SK-N-SH treated with all-trans-retinoic acid at 6 μM for 48 hours (cell line): ENCODE results near the gene B3GNT3.

Source experiments
- ATAC-seq: fragments of 200-7000 bp; cut with Tn5 transposase; 3 replicates; pipeline ENCODE4 v1.9.1; 2020; ENCODE audit warnings: mild to moderate bottlenecking, moderate library complexity
- ARNTL ChIP-seq: fragments of 450-650 bp; formaldehyde crosslinking; IDR thresholded peaks from 2 replicates; pipeline ENCODE4 v1.5.0; 2020; ENCODE audit warnings: low read depth, mild to moderate bottlenecking, moderate library complexity, borderline replicate concordance
- BACH2 ChIP-seq: fragments of 250-450 bp; sonication (Bioruptor Pico); IDR thresholded peaks from 2 replicates; pipeline ENCODE4 v1.9.0; 2021; ENCODE audit warnings: mild to moderate bottlenecking, borderline replicate concordance
- CREB5 ChIP-seq: fragments of 250-450 bp; sonication (Bioruptor Pico); IDR thresholded peaks from 2 replicates; pipeline ENCODE4 v1.5.1; 2020; ENCODE audit warnings: low read depth, mild to moderate bottlenecking, moderate library complexity
- CSRNP3 ChIP-seq: fragments of 250-450 bp; sonication (Bioruptor Pico); IDR thresholded peaks from 2 replicates; pipeline ENCODE4 v1.5.1; 2021; ENCODE audit warnings: mild to moderate bottlenecking, moderate library complexity
- ESRRG ChIP-seq: fragments of 250-450 bp; sonication (Bioruptor Pico); IDR thresholded peaks from 2 replicates; pipeline ENCODE4 v1.6.1; 2021; ENCODE audit warnings: mild to moderate bottlenecking
- GLIS3 ChIP-seq: fragments of 250-450 bp; sonication (Bioruptor Pico); IDR thresholded peaks from 2 replicates; pipeline ENCODE4 v1.5.0; 2020; ENCODE audit warnings: mild to moderate bottlenecking, moderate library complexity
- ISL1 ChIP-seq: fragments of 250-450 bp; sonication (Bioruptor Pico); IDR thresholded peaks from 2 replicates; pipeline ENCODE4 v2.1.2; 2022; ENCODE audit warnings: mild to moderate bottlenecking, moderate library complexity
- OSR1 ChIP-seq: fragments of 250-450 bp; sonication (Bioruptor Pico); IDR thresholded peaks from 2 replicates; pipeline ENCODE4 v1.8.0; 2022; ENCODE audit warnings: moderate library complexity, mild to moderate bottlenecking, inconsistent platforms
- PPARA ChIP-seq: fragments of 250-450 bp; sonication (Bioruptor Pico); IDR thresholded peaks from 2 replicates; pipeline ENCODE4 v1.5.0; 2020; ENCODE audit warnings: mild to moderate bottlenecking, borderline replicate concordance
- RARB ChIP-seq: fragments of 250-450 bp; sonication (Bioruptor Pico); IDR thresholded peaks from 2 replicates; pipeline ENCODE4 v1.8.0; 2021; ENCODE audit warnings: mild to moderate bottlenecking, moderate library complexity
- SNAI2 ChIP-seq: fragments of 250-450 bp; sonication (Bioruptor Pico); IDR thresholded peaks from 2 replicates; pipeline ENCODE4 v1.5.0; 2020; ENCODE audit warnings: mild to moderate bottlenecking, moderate library complexity
- TCF4 ChIP-seq: fragments of 250-450 bp; sonication (Bioruptor Pico); IDR thresholded peaks from 2 replicates; pipeline ENCODE4 v1.8.0; 2021; ENCODE audit warnings: mild to moderate bottlenecking, moderate library complexity, borderline replicate concordance
- TOX ChIP-seq: fragments of 250-450 bp; sonication (Bioruptor Pico); IDR thresholded peaks from 2 replicates; pipeline ENCODE4 v1.8.0; 2021; ENCODE audit warnings: mild to moderate bottlenecking, moderate library complexity, borderline replicate concordance
- TSHZ2 ChIP-seq: fragments of 250-450 bp; sonication (Bioruptor Pico); IDR thresholded peaks from 2 replicates; pipeline ENCODE4 v1.5.0; 2020; ENCODE audit warnings: mild to moderate bottlenecking, moderate library complexity
- ZFP3 ChIP-seq: fragments of 250-450 bp; sonication (Bioruptor Pico); IDR thresholded peaks from 2 replicates; pipeline ENCODE4 v1.5.0; 2020; ENCODE audit warnings: mild to moderate bottlenecking, moderate library complexity
- ZFP30 ChIP-seq: fragments of 450-650 bp; formaldehyde crosslinking; IDR thresholded peaks from 2 replicates; pipeline ENCODE4 v1.5.0; 2022; ENCODE audit warnings: mild to moderate bottlenecking, moderate library complexity
- ZNF565 ChIP-seq: fragments of 450-650 bp; formaldehyde crosslinking; conservative IDR thresholded peaks from 2 replicates; pipeline ENCODE4 v1.5.0; 2020; ENCODE audit warnings: low read depth, mild to moderate bottlenecking, moderate library complexity
- ZNF70 ChIP-seq: fragments of 450-650 bp; formaldehyde crosslinking; IDR thresholded peaks from 2 replicates; pipeline ENCODE4 v1.5.0; 2020; ENCODE audit warnings: mild to moderate bottlenecking, moderate library complexity
- ZNF8 ChIP-seq: fragments of 450-650 bp; formaldehyde crosslinking; IDR thresholded peaks from 2 replicates; pipeline ENCODE4 v1.5.0; 2020; ENCODE audit warnings: mild to moderate bottlenecking, moderate library complexity
- TF ChIP-seq, protein P1 (sequence below): fragments of 250-450 bp; sonication (Bioruptor Pico); IDR thresholded peaks from 2 replicates; pipeline ENCODE4 v1.8.0; 2021; ENCODE audit warnings: low read depth, mild to moderate bottlenecking, moderate library complexity, borderline replicate concordance

The B3GNT3 gene

GRCh38 chr19:17764348-17764747 lies 30.6 kb upstream of the B3GNT3 start:
- ATAC-seq: no peak
- TF ChIP-seq ISL1 (CRISPR knock-in tag) (no peak), ZFP30 (CRISPR knock-in tag) (no peak), CREB5 (CRISPR knock-in tag) (no peak), GLIS3 (CRISPR knock-in tag) (no peak), OSR1 (CRISPR knock-in tag) (no peak), ESRRG (CRISPR knock-in tag) (no peak), CSRNP3 (CRISPR knock-in tag) (no peak)

DNA sequence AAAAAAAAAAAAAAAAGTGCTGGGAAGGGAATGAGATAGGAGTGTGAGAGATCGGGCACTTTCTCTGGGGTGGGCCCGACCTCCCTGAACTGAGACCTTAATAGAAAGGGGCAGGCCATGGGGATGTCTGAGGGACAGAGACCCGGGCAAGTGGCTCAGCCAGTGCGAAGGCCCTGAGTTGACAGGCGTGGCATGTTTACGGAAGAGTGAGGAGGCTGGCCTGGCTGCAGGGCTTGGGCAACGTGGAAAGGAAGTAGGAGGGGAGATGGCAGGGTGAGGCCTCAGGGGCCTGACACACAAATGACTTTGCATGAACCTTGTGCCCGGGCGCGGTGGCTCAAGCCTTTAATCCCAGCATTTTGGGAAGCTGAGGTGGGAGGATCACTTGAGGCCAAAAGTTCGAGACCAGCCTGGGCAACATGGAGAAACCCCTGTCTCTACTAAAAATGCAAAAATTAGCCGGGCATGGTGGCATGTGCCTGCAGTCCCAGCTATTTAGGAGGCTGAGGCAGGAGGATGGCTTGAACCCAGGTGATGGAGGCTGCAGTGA lies 29.8 kb upstream of the B3GNT3 start:
- ATAC-seq: no peak
- TF ChIP-seq TOX (CRISPR knock-in tag) (no peak), BACH2 (CRISPR knock-in tag) (no peak)
- TF ChIP-seq, protein P1, sequence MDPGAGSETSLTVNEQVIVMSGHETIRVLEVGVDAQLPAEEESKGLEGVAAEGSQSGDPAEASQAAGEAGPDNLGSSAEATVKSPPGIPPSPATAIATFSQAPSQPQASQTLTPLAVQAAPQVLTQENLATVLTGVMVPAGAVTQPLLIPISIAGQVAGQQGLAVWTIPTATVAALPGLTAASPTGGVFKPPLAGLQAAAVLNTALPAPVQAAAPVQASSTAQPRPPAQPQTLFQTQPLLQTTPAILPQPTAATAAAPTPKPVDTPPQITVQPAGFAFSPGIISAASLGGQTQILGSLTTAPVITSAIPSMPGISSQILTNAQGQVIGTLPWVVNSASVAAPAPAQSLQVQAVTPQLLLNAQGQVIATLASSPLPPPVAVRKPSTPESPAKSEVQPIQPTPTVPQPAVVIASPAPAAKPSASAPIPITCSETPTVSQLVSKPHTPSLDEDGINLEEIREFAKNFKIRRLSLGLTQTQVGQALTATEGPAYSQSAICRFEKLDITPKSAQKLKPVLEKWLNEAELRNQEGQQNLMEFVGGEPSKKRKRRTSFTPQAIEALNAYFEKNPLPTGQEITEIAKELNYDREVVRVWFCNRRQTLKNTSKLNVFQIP: no peak

DNA sequence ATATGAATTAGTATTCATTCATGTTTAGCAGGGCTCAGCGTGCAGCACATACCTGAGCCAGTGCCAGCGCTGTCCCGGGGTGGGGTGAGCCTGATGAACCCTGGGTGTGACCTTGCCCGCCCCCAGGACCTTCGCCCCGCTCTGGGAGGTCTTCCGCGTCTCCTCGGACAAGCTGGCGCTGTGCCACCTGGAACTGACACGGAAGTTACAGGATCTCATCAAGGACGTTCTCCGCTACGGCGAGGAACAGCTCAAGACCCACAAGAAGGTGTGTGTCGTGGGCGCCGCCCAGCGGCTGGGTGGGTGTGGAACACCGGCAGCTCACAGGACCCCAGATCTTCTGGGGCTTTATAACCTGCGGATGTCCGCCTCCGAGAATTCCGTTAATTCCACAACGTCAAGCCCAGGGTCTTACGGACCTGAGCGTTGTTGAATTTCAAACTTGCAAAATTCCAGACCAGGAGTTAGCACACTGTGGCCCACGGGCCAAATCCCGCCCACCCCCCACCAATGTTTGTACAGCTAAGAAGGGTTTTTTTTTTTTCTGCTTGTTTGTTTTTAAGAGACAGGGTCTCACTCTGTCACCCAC lies 28.3 kb upstream of the B3GNT3 start:
- no peak for ATAC-seq
- no peak for TF ChIP-seq BACH2 (CRISPR knock-in tag)
- TF ChIP-seq ZNF8 (CRISPR knock-in tag): no peak
- no peak for TF ChIP-seq CSRNP3 (CRISPR knock-in tag)
- TF ChIP-seq TSHZ2 (CRISPR knock-in tag): no peak
- no peak for TF ChIP-seq PPARA (CRISPR knock-in tag)
- no peak for TF ChIP-seq ZNF565 (CRISPR knock-in tag)
- TF ChIP-seq ZFP3 (CRISPR knock-in tag): no peak

GRCh38 chr19:17767559-17767958 lies 27.4 kb upstream of the B3GNT3 start:
- ATAC-seq: no peak
- TF ChIP-seq TSHZ2 (CRISPR knock-in tag) (no peak), CREB5 (CRISPR knock-in tag) (no peak), ISL1 (CRISPR knock-in tag) (no peak), ZNF70 (no peak), PPARA (CRISPR knock-in tag) (no peak), ZNF565 (CRISPR knock-in tag) (no peak), SNAI2 (no peak), RARB (CRISPR knock-in tag) (no peak), ZFP3 (CRISPR knock-in tag) (no peak), ARNTL (CRISPR knock-in tag) (no peak), OSR1 (CRISPR knock-in tag) (no peak), TCF4 (CRISPR knock-in tag) (no peak), CSRNP3 (CRISPR knock-in tag) (no peak), ZFP30 (CRISPR knock-in tag) (no peak)
